Thyroid gland (tissue), 4 donors: Measurements from ENCODE around the gene FOXP1.

ENCODE experiments used
- CTCF ChIP-seq, 6 experiments: fragments of 200-600 bp in 3 of 6; fragments of 450-650 bp in 3 of 6; sonication (generic) in 3 of 6; IDR thresholded peaks; one replicate each; pipeline ENCODE4 v1.5.1; 2016 to 2019; ENCODE audit warnings: antibody characterized with exemption in 6 of 6, mild to moderate bottlenecking in 2 of 6, inconsistent platforms in 1 of 6, moderate library complexity in 1 of 6
- POLR2A ChIP-seq, 2 donors: fragments of 450-650 bp; IDR thresholded peaks; one replicate each; pipeline ENCODE4 v1.6.1; 2017; ENCODE audit warnings: antibody characterized with exemption in 2 of 2, mild to moderate bottlenecking in 2 of 2, moderate library complexity in 1 of 2

GRCh38 chr3:71625676-71626075, 42.1 kb upstream of the FOXP1 start:
- TF ChIP-seq CTCF (IDR thresholded peaks at IDR 0.05) (no peak), POLR2A (IDR thresholded peaks at IDR 0.05) (no peak)
